Measurements from ENCODE around the gene FBXW2.

The FBXW2 gene

GRCh38 chr9:120830151-120830550 lies 36.9 kb upstream of the FBXW2 start:
- no peak overlapping the region for H2AFZ ChIP-seq (ENCODE audit: low read depth, low read length)
- no peak overlapping the region for H3K9ac ChIP-seq (ENCODE audit: low read length)
- 0 out of 2 replicates have a peak, but pooled peaks cover 3% of the 10 kb centered on the region for H3K79me2 ChIP-seq (ENCODE audit: low read length)
- no peak overlapping the region for H3K4me3 ChIP-seq (ENCODE audit: low read length)
- H3K9me3 ChIP-seq (ENCODE audit: insufficient read depth, low read length) = no peaks in the 10 kb centered on the region
- TF ChIP-seq EZH2phosphoT487 (IDR thresholded peaks at IDR 0.05; ENCODE audit: low read depth) (no peak), CTCF (IDR thresholded peaks at IDR 0.05; ENCODE audit: low read depth, low read length) (no peak)
- no peaks in the 10 kb centered on the region for H4K20me1 ChIP-seq (ENCODE audit: insufficient read depth, low read length)
- no peaks in the 10 kb centered on the region for H3K27me3 ChIP-seq (ENCODE audit: low read depth, low read length)
- no peaks in the 10 kb centered on the region for H3K4me1 ChIP-seq (ENCODE audit: low read length)
- H3K27ac ChIP-seq (ENCODE audit: low read length) = no peak overlapping the region
- H3K36me3 ChIP-seq (replicated peaks; ENCODE audit: low read depth, low read length) = peaks cover 49% of the 10 kb centered on the region
- H3K4me2 ChIP-seq (ENCODE audit: low read length) = no peak overlapping the region

GRCh38 chr9:120829650-120830049 lies 36.4 kb upstream of the FBXW2 start:
- H3K9ac ChIP-seq (ENCODE audit: low read length) = no peak overlapping the region
- no peaks in the 10 kb centered on the region for H3K27me3 ChIP-seq (ENCODE audit: low read depth, low read length)
- H3K79me2 ChIP-seq (ENCODE audit: low read length) = 0 out of 2 replicates have a peak, but pooled peaks cover 3% of the 10 kb centered on the region
- no peaks in the 10 kb centered on the region for H4K20me1 ChIP-seq (ENCODE audit: insufficient read depth, low read length)
- H2AFZ ChIP-seq (ENCODE audit: low read depth, low read length) = no peak overlapping the region
- no peak overlapping the region for H3K27ac ChIP-seq (ENCODE audit: low read length)
- H3K4me3 ChIP-seq (ENCODE audit: low read length) = no peak overlapping the region
- H3K36me3 ChIP-seq (replicated peaks; ENCODE audit: low read depth, low read length) = peaks cover 50% of the 10 kb centered on the region
- H3K4me1 ChIP-seq (ENCODE audit: low read length) = no peaks in the 10 kb centered on the region
- TF ChIP-seq CTCF (IDR thresholded peaks at IDR 0.05; ENCODE audit: low read depth, low read length) (no peak), EZH2phosphoT487 (IDR thresholded peaks at IDR 0.05; ENCODE audit: low read depth) (no peak)
- no peaks in the 10 kb centered on the region for H3K9me3 ChIP-seq (ENCODE audit: insufficient read depth, low read length)
- H3K4me2 ChIP-seq (ENCODE audit: low read length) = no peak overlapping the region

- H3K4me3 ChIP-seq (ENCODE audit: low read length) = no peak overlapping the region
- no peaks in the 10 kb centered on the region for H3K4me1 ChIP-seq (ENCODE audit: low read length)
- H3K79me2 ChIP-seq (ENCODE audit: low read length) = no peaks in the 10 kb centered on the region
- no peaks in the 10 kb centered on the region for H3K27me3 ChIP-seq (ENCODE audit: low read depth, low read length)
- peaks cover 58% of the 10 kb centered on the region for H3K36me3 ChIP-seq (replicated peaks; ENCODE audit: low read depth, low read length)
- H2AFZ ChIP-seq (ENCODE audit: low read depth, low read length) = no peak overlapping the region
- H4K20me1 ChIP-seq (ENCODE audit: insufficient read depth, low read length) = no peaks in the 10 kb centered on the region
- no peak overlapping the region for H3K9ac ChIP-seq (ENCODE audit: low read length)
- no peak overlapping the region for H3K27ac ChIP-seq (ENCODE audit: low read length)
- TF ChIP-seq CTCF (IDR thresholded peaks at IDR 0.05; ENCODE audit: low read depth, low read length) = no peak
- no peak for TF ChIP-seq EZH2phosphoT487 (IDR thresholded peaks at IDR 0.05; ENCODE audit: low read depth)
- H3K4me2 ChIP-seq (ENCODE audit: low read length) = no peak overlapping the region
- no peaks in the 10 kb centered on the region for H3K9me3 ChIP-seq (ENCODE audit: insufficient read depth, low read length)
Measured at GRCh38 chr9:120820095-120820494, 26.9 kb upstream of the FBXW2 start.

GRCh38 chr9:120818595-120818994 lies 25.4 kb upstream of the FBXW2 start:
- Histone ChIP-seq H3K27ac (ENCODE audit: low read length) (no peak overlapping the region), H3K4me3 (ENCODE audit: low read length) (no peak overlapping the region), H3K4me1 (ENCODE audit: low read length) (peaks cover 13% of the 10 kb centered on the region), H4K20me1 (ENCODE audit: insufficient read depth, low read length) (no peaks in the 10 kb centered on the region), H3K9me3 (ENCODE audit: insufficient read depth, low read length) (no peaks in the 10 kb centered on the region), H3K79me2 (ENCODE audit: low read length) (no peaks in the 10 kb centered on the region), H3K4me2 (ENCODE audit: low read length) (no peak overlapping the region), H2AFZ (ENCODE audit: low read depth, low read length) (no peak overlapping the region), H3K27me3 (ENCODE audit: low read depth, low read length) (no peaks in the 10 kb centered on the region), H3K36me3 (replicated peaks; ENCODE audit: low read depth, low read length) (peaks cover 50% of the 10 kb centered on the region), H3K9ac (ENCODE audit: low read length) (no peak overlapping the region)
- TF ChIP-seq CTCF (IDR thresholded peaks at IDR 0.05; ENCODE audit: low read depth, low read length) = no peak
- TF ChIP-seq EZH2phosphoT487 (IDR thresholded peaks at IDR 0.05; ENCODE audit: low read depth) = no peak
